ENCODE data around the gene PMIS2. TPM values are rescaled to one million over a fixed set of nuclear protein-coding genes. Genes with fewer than 3 reads are reported as not detected.

PMIS2 gene
- total RNA-seq = not detected

DNA sequence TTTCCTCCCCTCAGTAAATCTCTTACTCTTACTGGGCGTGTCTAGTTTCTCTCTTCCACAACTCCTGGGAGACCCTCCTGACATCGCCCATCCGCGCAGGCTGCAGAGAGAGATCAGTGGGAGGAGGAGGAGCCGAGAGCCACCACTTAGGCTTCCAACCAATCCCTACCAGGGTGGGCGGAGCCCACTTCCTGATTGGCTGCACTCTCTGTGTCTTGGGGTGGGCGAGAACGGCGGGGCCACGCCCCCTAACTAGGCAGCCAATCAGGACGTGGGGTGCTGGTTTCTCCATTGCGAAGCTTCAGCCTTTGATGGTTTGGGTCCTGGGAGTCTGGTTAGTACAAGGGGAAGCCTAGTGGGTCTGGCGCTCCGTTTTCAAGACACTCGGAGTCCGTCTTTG, at the start of gene PMIS2:
TSS of gene PMIS2 (plus strand) at position 326 of the 400 bp plus-strand sequence. CDS start 87 bp downstream, outside the sequence.
- FAIRE-seq (no peak), DNase-seq (ENCODE audit: low spot score in 2 of 2) (no peak)

GRCh38 chr19:35539314-35539713, 46.7 kb upstream of the PMIS2 start:
- FAIRE-seq (no peak), DNase-seq (ENCODE audit: low spot score in 2 of 2) (no peak)

DNA sequence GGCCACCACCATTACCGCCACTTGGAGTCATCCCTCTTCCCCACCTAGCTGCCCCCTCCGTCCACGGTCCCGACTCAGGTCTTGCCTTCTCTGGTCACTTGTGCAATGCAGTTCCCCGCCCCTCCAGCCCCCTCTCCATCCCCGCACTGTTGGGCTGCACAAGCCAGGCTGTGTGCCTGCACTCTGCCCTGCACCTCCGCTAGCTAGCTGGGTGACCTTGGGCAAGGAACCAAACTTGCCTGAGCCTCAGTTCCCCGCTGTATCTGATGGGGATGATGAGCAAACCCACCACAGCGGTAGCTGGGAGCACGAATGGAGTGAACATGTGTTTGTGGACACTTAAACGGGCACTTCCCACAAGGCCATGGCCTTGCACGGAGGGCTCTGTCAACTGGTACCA, 46.1 kb upstream of the PMIS2 start:
- DNase-seq (ENCODE audit: low spot score in 2 of 2) = no peak
- no peak for FAIRE-seq

- DNase-seq (ENCODE audit: low spot score in 2 of 2) (no peak), FAIRE-seq (no peak)
Observed at GRCh38 chr19:35540356-35540927, 45.5 kb upstream of the PMIS2 start.

GRCh38 chr19:35542209-35542608, 43.8 kb upstream of the PMIS2 start:
- DNase-seq (ENCODE audit: low spot score in 2 of 2) (no peak), FAIRE-seq (no peak)

GRCh38 chr19:35543280-35544109, 42.5 kb upstream of the PMIS2 start:
- FAIRE-seq (no peak), DNase-seq (ENCODE audit: low spot score in 2 of 2) (no peak)

- FAIRE-seq = no peak
- no peak for DNase-seq (ENCODE audit: low spot score in 2 of 2)
Observed at GRCh38 chr19:35544110-35544802, 41.7 kb upstream of the PMIS2 start.

DNA sequence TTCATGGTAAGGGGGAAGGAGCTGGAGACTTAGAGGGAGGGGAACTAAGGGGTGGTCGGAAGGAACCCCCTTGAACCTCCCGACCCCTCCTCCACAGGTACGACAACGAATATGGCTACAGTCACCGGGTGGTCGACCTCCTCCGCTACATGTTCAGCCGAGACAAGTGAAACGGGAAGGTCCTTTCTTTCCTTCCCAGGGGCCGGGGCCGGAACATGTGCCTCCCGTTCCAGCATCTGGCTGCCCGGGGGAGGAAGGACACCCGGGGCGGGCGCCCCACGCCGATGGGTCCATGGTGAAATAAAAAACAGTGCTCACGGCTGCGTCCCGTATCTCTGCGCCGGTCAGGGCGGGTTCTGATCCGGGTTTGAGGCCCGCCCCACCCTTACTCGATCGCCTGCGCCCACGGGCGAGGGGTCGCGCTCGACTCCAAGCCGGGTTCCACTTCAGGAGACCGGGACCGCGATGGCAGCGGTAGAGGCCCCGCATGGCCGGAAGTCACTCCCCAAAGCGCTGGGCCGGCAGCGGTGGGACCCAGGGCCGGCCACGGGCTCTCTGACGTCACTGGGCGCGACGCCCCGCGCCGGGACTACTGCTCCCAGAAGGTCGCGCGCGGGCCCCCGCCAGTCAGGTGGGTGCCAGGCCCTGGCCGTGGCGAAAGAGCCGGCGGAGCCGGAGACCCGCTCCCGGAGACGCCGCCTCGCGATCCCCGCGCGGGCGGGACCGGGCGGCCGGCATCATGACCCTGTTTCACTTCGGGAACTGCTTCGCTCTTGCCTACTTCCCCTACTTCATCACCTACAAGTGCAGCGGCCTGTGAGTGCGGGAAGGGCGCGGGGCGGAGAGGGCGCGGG, 40.7 kb upstream of the PMIS2 start, which contains the start of gene TMEM147:
TSS of gene TMEM147 (plus strand) at position 626 of the 854 bp plus-strand sequence. CDS start at position 740, 114 bp downstream.
- peak; percentile 99 to 100 for DNase-seq (ENCODE audit: low spot score in 2 of 2)
- FAIRE-seq = no peak

DNA sequence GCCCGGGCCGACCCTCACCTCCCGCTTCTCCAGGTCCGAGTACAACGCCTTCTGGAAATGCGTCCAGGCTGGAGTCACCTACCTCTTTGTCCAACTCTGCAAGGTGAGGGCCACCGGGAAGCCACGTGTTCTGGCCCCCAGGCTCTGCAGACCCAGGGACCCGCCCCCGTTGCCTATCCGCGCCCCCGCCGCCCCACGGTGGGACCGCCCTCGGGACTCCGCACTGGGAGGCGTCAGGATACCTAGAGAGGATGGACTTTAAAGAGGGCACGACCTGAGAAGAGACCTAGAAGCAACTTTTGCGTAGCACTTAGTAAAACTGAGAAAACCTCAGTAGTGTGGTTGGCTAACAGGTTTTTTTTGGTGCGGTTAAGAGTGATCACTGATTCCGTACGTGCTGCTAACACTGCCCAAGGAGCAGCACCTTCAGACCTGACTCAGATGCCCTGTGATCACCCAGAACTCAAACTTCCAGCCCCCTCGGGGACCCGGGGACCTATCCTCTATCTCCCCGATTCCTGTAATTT, 40.1 kb upstream of the PMIS2 start:
- DNase-seq (ENCODE audit: low spot score in 2 of 2) (peak; percentile 49 to 64), FAIRE-seq (no peak)

DNA sequence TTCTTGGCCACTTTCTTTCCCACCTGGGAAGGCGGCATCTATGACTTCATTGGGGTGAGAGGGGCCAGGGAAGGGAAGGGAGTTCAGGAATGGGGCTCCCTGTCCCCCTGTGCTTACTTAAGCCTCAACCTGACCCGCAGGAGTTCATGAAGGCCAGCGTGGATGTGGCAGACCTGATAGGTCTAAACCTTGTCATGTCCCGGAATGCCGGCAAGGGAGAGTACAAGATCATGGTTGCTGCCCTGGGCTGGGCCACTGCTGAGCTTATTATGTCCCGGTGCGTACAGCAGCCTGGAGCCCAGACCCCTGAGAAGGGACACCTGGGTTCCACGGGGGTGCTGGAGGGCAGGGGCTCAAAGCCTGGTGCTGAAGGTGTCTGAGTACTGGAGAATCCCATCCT, 39.4 kb upstream of the PMIS2 start:
- no peak for FAIRE-seq

GRCh38 chr19:35549174-35549788, 36.7 kb upstream of the PMIS2 start:
- DNase-seq (ENCODE audit: low spot score in 2 of 2) (peak; percentile 62 to 81), FAIRE-seq (no peak)

More for the DNA sequence above, 39.4 kb upstream of the PMIS2 start:
- DNase-seq (ENCODE audit: low spot score in 2 of 2) = no peak

DNA sequence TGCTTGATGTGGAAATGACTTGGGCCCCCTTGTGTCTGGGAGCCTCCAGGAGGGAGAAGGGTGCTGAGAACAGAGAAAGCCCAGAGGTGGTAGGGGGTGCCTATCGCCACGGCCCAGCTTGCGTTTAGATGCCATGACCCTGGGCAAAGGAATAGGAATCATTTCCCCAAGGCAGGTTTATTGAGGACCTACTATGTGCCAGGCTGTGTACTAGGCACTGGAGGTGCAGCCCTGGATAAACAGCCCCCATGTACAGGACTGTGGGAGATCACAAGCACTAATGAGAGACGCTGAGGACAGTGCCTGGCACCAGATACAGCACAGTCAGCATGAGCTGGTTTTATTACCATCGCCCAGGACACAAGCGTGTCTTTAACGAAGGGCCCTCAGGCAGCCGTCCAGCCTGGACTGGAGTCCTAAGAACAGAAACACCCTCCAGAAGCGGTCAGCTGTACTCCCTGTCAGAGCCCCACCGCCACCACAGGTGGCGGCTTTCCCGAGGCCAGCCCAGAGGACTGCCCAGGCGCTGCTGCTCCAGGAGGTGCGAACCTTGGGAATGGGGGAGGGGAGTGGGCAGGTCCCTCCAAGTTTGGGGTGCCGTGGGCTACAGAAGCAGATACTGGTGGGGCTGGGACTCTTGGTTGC, 36.0 kb upstream of the PMIS2 start:
- DNase-seq (ENCODE audit: low spot score in 2 of 2) = no peak
- no peak for FAIRE-seq

DNA sequence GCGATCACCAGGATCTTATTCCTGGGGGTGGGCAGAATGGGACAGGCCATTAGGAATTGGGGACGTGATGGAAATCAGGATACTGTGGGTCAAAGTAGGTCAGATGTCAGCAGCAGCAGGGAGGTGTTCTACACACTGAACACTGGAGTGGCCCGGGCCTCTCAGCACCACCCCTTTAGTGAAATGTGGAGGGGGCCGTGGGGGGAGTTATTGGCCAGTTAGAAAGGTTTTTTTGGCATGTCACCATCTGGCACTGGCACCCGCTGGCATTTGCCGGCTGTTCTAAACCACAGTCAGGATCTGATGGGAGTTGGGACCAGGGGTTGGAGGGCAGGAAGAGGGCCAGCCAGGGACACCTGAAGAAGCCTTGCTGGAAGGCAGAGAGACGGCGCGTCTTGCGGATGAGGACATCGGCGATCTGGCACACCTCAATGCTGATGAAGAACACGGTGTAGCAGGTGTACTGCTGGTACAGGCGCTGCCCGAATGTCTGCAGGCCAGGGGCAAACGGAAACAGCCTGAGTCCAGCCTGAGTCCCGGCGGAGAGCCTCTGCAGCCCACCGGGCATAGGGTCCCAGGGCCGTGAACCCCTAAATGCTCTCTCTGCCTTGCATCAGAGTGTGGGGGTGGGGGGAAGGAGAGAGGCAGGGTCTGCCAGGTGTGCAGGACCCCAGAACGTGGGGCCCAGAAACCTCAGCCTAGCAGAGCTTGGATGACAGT, 34.7 kb upstream of the PMIS2 start:
- no peak for DNase-seq (ENCODE audit: low spot score in 2 of 2)
- no peak for FAIRE-seq

DNA sequence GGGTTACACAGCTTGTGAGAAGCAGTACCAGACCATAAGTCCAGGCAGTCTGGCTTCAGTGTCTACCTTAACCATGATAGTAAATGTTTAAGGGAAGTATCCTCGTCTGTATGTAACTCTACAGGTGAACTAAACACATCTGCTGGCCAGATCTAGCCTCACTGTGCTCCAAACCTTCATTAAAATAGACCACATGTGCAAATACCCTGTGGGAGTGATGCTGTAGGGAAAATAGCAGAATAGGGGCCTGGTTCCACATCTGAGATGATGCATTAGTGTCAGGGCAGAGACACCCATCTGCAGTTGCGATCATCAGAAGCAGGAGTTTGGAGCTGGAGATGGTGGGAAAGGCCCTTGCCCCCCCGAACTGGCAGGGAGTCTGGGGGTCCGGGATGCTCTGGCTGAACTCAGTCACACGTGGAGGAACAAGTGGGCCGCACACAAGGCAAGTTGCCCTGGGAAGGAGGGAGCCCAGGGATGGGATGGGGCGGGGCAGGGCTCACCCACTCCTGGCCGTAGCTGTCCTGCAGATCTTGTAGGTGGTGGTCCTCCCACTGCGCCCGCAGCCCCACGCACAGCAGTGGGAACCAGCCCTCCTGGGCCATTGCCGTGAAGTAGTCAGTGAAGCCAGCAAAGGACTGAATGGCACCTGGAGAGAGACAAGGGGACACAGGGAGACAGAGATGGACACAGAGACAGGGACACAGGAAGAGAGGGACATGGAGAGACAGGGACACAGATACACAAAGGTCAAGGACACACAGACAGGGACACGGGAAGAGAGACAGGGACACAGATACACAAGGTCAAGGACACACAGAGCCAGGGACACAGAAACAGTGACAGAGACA, 33.2 kb upstream of the PMIS2 start:
- DNase-seq (ENCODE audit: low spot score in 2 of 2) = no peak
- FAIRE-seq = no peak

DNA sequence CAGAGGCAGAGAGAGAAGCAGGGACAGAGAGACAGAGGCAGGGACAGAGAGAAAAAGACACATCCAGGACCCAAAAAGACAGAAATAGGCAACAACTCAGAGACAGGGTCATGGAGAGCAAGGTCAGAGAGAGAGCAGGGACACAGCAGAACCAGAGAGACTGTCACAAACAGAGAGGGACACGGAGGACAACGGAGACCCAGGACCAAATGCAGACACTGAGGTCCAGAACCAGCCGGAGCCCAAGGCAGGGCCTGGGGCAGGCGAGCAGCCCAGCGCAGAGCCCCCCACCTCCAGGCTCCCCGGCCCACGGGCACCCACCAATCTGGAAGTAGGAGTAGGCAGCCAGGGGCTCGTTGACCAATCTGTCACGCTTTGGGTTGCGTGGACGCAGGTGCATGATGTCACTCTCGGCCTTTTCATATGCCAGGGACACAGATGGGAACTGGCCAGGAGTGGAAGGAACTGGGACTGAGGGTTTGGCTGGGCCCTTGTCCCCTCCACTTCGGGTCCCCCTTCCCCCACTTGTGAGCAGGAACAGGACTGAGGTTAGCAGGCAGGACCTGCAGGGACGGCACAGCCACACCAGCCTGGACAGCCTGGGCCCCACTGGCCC, 32.5 kb upstream of the PMIS2 start:
- FAIRE-seq = no peak
- no peak for DNase-seq (ENCODE audit: low spot score in 2 of 2)

GRCh38 chr19:35554076-35554475, 31.9 kb upstream of the PMIS2 start:
- DNase-seq (ENCODE audit: low spot score in 2 of 2) (no peak), FAIRE-seq (no peak)

DNA sequence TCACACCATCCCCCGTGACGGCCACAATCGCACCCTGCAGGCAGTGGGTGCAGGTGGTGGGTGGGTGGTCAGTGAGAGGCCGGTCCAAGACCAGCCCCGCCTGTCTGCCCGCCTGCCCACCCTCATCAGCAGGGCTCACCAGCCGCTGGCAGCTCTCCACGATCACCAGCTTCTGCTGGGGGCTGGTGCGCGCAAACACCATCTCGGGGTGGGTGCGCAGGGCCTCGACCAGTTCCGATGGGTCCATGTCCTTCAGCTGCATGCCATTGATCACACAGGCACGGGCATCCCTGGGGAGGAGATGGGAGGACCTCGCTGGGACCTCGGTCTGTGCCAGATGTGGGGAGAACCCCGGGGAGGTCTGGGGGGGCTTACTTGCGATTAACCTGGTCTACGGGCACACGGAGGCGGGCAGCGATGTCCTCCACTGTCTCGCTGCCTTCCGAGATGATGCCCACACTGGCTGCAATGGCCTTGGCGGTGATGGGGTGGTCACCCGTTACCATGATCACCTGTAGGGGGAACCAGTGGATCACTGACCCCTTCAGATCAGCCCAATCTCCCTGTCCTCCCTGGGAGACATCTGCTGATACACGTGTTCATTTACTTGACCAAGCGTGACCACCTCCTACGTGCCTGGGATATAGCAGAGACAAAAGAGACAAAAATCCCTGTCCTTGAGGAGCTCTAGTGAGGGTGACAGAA, 30.5 kb upstream of the PMIS2 start:
- no peak for FAIRE-seq
- no peak for DNase-seq (ENCODE audit: low spot score in 2 of 2)

Measured in frontal cortex (tissue), 4 donors.